NCI-H1417 (cell line): Measurements from ENCODE around the gene CCDC57.
"Not testable (repeated sequence)": the region's sequence is repeated elsewhere in the genome, so short reads cannot be mapped to it uniquely, and the experiment has no call there.

ENCODE experiments used
- DNase-seq, 3 experiments: peaks; one replicate each; lab custom pipeline; 2025; lab: John Stamatoyannopoulos, UW

Gene CCDC57

GRCh38 chr17:82152556-82153294 lies 59.9 kb downstream of the CCDC57 start:
- no peak for DNase-seq

DNA sequence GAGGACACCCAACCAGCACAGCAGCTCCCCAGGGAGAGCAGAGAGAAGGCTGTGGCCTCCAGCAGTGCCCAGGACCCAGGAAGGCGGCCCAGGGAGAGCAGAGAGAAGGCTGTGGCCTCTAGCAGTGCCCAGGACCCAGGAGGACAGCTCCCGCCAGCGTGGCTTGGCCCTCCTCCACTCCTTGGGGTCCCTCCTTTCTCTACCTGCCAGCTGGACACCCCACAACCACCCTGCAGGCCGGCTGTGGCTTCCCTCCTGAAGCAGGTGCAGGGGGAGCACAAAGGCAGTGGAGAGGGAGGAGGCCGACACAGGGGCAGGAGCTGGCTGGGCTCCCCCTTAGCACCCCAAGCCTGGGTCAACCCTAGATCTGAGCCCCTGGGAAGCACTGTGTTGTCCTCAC lies 60.5 kb downstream of the CCDC57 start:
- no peak for DNase-seq

DNA sequence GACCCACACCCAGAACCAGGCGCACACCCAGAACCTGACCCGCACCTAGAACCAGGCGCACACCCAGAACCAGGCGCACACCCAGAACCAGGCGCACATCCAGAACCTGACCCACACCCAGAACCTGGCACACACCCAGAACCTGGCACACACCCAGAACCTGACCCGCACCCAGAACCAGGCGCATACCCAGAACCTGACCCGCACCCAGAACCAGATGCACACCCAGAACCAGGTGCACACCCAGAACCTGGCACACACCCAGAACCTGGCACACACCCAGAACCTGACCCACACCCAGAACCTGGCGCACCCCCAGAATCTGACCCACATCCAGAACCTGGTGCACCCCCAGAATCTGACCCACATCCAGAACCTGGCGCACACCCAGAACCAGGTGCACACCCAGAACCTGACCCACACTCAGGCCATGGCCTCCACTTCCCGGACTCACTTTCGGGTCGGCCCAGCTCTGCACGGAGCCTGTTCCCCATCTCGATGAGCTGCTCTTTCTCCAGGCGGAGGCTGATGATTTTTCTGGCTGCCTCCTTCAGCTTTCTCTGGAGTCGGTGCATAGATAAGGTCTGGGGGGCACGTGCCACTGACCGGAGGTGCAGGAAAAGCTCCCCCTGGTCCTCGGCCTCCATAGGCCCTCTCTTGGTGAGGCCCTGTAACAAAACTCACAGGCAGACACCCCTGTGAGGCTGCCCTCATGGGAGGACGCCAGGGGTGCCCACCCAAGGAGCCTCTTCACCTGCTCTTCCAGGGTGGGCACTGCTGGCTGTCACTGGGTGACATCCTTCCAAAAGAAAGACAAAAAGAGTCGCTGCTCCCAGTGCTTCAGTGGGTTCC lies 61.3 kb downstream of the CCDC57 start:
- no peak for DNase-seq

- DNase-seq: no peak
These were observed 63.1 kb downstream of the CCDC57 start for GRCh38 chr17:82149401-82150099.

GRCh38 chr17:82148997-82149396 lies 63.6 kb downstream of the CCDC57 start:
- no peak for DNase-seq

DNA sequence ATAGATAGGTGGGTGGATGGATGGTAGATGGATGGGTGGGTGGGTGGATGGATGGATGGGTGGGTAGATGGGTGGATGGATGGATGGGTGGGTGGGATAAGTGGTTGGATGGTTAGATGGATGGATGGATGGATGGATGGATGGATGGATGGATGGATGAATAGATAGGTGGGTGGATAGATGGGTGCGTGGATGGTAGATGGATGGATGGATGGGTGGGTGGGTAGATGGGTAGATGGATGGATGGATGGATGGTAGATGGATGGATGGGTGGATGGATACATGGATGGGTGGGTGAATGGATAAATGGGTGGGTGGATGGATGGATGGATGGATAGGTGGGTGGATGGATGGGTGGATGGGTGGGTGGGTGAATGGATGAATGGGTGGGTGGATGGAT lies 64.6 kb downstream of the CCDC57 start:
- DNase-seq: no peak

DNA sequence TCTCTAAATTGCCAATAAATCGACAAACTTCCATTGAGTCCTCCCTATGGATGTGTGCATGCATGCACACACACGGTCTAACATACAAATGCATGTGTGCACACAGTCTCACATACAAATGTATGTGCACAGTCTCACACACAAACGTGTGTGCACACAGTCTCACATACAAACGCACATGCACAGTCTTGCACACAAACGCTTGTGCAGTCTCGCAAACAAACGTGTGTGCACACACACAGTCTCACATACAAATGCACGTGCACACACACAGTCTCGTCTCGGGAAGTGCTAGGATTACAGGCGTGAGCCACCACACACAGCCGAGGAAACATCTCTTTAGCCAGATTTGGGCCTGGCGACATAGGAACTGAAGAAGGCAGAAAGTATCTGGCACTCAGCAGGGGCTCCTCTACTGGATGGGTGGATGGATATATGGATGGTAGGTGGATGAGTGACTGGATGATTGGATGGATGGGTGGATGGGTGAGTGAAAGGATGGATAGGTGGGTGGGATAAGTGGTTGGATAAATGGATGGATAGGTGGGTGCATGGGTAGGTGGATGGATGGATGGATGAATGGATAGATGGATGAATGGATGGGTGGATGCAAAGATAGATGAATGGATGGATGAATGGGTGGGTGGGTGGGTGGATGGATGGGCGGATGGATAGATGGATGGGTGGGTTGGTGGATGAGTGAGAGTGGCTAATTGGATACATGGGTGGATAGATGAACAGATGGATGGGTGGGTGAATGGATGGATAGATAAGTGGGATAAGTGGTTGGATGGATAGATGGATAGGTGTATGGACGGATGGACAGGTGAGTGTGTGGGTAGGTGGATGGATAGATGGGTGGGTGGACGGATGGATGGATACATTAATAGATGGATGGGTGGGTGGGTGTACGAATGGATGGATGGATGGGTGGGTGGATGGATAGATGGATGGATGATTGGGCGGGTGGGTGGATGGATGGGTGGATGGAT lies 65.7 kb downstream of the CCDC57 start:
- no peak for DNase-seq

GRCh38 chr17:82145550-82146155 lies 67.0 kb downstream of the CCDC57 start:
- DNase-seq: no peak

DNA sequence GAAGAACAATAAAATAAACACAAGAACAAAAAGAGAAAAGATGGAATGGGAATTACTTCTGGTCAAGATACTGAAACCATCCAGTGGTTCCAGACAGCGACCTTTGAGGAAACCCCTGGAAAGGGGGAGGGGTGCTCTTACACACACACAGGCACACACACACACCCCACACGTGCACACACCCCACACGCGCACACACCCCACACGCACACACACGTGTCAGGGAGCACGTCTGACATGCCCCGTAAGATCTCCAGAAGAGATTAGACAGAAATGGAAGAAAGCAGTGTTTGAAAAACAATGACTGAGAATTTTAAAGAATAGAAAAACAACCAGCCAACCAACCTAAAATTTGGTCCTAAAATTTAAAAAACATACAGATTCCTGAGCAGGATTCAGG lies 69.3 kb downstream of the CCDC57 start:
- DNase-seq: no peak

GRCh38 chr17:82139961-82140360 lies 72.7 kb downstream of the CCDC57 start:
- not testable (repeated sequence) for DNase-seq

DNA sequence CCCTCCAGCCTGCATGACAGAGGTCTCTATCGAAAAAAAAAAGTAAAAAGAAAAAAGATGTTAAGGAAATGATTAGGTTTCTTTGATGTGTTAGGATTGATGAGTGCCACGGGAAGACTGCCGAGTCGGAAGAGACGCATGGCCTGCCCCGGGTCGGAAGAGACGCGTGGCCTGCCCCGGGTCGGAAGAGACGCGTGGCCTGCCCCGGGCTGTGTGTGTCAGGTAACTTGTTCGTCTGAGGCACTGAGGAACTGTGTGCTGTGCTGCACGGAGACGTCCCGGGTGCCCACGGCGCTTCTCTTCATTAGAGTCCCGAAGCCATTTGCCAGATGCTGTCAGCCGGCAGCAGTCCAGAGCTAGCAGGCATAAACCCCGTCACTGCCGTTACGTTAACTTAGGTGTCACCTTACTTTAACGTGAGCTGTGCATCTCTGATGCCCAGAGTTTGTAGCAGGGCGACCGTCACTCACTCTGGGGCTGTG lies 74.1 kb downstream of the CCDC57 start:
- DNase-seq: no peak

- no peak for DNase-seq
These were observed 78.5 kb downstream of the CCDC57 start for GRCh38 chr17:82134101-82134500.

DNA sequence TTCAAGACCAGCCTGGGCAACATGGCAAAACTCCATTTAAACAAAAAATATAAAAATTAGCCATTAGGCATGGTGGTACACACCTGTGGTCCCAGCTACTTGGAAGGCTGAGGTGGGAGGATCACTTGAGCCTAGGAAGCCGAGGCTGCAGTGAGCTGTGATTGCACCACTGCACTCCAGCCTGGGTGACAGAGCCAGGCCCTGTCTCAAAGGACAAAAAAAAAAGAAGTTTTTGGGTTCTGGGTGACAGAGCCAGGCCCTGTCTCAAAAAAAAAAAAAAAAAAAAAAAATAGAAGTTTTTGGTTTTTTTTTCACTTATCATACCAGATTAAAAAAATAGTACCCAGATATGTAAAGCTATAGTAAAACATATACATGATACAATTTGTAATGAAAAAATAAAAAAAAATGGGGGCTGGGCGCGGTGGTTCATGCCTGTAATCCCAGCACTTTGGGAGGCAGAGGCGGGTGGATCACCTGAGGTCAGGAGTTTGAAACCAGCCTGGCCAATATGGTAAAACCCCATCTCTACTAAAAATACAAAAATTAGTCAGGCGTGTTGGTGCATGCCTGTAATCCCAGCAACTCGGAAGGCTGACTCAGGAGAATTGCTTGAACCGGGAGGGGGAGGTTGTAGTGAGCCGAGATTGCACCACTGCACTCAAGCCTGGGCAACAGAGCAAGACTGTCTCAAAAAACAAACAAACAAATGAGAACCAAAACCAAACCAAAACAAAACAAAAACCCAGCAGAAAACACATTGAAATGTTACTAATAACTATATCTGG lies 79.3 kb downstream of the CCDC57 start:
- DNase-seq: peak in 1 of 3 experiments; percentile 2

- no peak for DNase-seq
These were observed 83.5 kb downstream of the CCDC57 start for GRCh38 chr17:82129095-82129494.

DNA sequence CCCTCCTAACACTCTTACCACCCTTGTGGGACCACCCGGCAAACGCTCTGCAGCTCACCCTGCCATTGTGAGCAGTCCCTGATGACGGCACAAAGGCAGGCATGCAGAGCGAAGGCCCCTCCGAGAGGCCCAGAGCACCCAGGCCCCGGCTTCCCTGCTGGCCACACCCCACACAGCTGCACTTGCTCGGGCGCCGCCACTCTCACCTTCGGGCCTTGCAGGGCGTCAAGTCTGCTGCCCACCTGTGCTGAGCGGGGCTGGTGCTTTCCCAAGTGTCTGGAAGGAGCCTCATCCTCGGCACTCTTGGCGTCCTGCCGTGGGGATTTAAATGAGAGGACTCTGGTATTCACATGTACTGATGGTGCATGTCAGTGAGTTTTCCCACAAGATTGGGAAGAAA lies 84.4 kb downstream of the CCDC57 start:
- no peak for DNase-seq

DNA sequence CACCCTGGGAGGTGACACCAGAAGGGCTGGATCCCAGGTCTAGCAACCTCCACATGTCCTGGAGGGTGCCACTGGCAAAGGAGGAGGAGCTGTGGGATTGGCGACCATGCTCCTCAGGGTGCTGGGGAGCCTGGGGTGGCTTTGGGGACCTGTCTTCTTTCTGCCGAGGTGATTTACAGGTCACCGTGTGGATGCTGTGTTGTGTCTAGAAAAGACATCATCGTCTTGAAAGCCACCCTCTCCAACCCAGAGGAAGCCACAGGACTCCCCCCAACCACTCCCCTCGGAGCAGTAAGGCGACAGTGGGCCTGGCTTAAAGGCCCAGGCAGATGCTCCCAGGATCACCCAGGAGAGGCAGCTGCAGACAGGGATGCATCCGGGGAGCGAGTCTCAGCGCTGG lies 84.9 kb downstream of the CCDC57 start:
- peak in 1 of 3 experiments; percentile 7 for DNase-seq

DNA sequence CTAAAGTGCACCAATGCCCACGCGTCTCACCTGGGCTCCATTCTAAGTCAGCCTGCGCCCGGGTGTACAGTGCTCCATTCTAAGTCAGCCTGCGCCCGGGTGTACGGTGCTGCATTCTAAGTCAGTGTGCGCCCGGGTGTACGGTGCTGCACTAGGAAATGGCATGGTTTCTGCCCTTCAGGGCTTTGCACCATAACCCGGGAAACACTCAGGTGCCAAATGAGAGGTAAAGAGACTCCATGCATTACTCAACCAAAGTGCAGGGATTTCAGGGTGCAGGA lies 85.4 kb downstream of the CCDC57 start:
- no peak for DNase-seq

GRCh38 chr17:82126556-82127314 lies 85.9 kb downstream of the CCDC57 start:
- DNase-seq: no peak

GRCh38 chr17:82124101-82124500 lies 88.5 kb downstream of the CCDC57 start:
- DNase-seq: no peak
